H1 (cell line): ENCODE results near the gene RALGAPA2. TPM values are rescaled to one million over a fixed set of nuclear protein-coding genes. Genes with fewer than 3 reads are reported as not detected.
A peak's percentile ranks its signal among the peaks of the same experiment; 100 is the strongest.

Source experiments
- CTCF ChIA-PET: fragments of 300-600 bp; sonication (Branson Sonifier 250); formaldehyde crosslinking; loops from one replicate; lab custom pipeline; 2021; ENCODE audit not compliant: partially characterized antibody; lab: Charles Lee
- POLR2A ChIA-PET: fragments of 300-600 bp; sonication (Branson Sonifier 250); formaldehyde crosslinking; loops from one replicate; lab custom pipeline; 2021; ENCODE audit warnings: inconsistent platforms; ENCODE audit not compliant: partially characterized antibody; lab: Charles Lee
- DNase-seq, 2 experiments: peaks; one replicate each; pipeline versions ENCODE4 v3.0.0 to v3.0.0-alpha.2; 2010 to 2022; ENCODE audit warnings: low spot score in 2 of 2, low read depth in 1 of 2, mixed read lengths in 1 of 2
- FAIRE-seq: peaks from 2 replicates; lab custom pipeline; 2011; peaks lifted over from hg19 to GRCh38; lab: Jason Lieb, UNC
- H2AFZ ChIP-seq: 2 replicates; pipeline ENCODE4 v1.8.1; 2012; ENCODE audit warnings: low read length, inconsistent platforms
- H2AK5ac ChIP-seq: 2 replicates; pipeline ENCODE4 v1.6.1; 2013; ENCODE audit warnings: low read depth, low read length
- H2BK120ac ChIP-seq: replicated peaks from 2 replicates; pipeline ENCODE3; 2013; ENCODE audit warnings: low read depth, low read length, inconsistent platforms
- H2BK12ac ChIP-seq: 2 replicates; pipeline ENCODE4 v1.6.1; 2013; ENCODE audit warnings: low read depth, low read length
- H2BK15ac ChIP-seq: 2 replicates; pipeline ENCODE4 v1.6.1; 2013; ENCODE audit warnings: low read length
- H2BK20ac ChIP-seq: 2 replicates; pipeline ENCODE4 v1.6.1; 2013; ENCODE audit warnings: low read length
- H2BK5ac ChIP-seq: 2 replicates; pipeline ENCODE4 v1.6.1; 2013; ENCODE audit warnings: low read depth, low read length
- H3K14ac ChIP-seq: 2 replicates; pipeline ENCODE4 v1.6.1; 2013; ENCODE audit warnings: inconsistent platforms; ENCODE audit not compliant: insufficient read length
- H3K18ac ChIP-seq: 2 replicates; pipeline ENCODE4 v1.6.1; 2013; ENCODE audit warnings: low read length; ENCODE audit errors: extremely low read depth
- H3K23ac ChIP-seq: 2 replicates; pipeline ENCODE4 v1.6.1; 2013; ENCODE audit warnings: inconsistent platforms; ENCODE audit not compliant: insufficient read length
- H3K23me2 ChIP-seq: 2 replicates; pipeline ENCODE4 v1.6.1; 2013; ENCODE audit warnings: low read depth, low read length
- H3K27ac ChIP-seq: 2 replicates; pipeline ENCODE4 v1.6.1; 2011; ENCODE audit warnings: low read depth, low read length, inconsistent platforms
- H3K27me3 ChIP-seq, 4 experiments: replicated peaks in 1 of 4; 1 replicate in 1 of 4; 2 replicates in 3 of 4; pipeline versions ENCODE4 v1.6.1 to v1.8.1; 2011 to 2013; ENCODE audit warnings: low read length in 3 of 4, mild to moderate bottlenecking in 3 of 4, inconsistent platforms in 2 of 4, mixed read lengths in 2 of 4, moderate library complexity in 1 of 4; ENCODE audit not compliant: control insufficient read depth in 3 of 4, insufficient read depth in 3 of 4; ENCODE audit errors: extremely low read depth in 1 of 4
- H3K36me3 ChIP-seq, 4 experiments: 2 replicates each; pipeline versions ENCODE4 v1.6.1 to v1.8.1; 2011 to 2013; ENCODE audit warnings: mild to moderate bottlenecking in 4 of 4, low read length in 3 of 4, moderate library complexity in 2 of 4, control low read depth in 1 of 4, inconsistent platforms in 1 of 4; ENCODE audit not compliant: insufficient read depth in 4 of 4, control insufficient read depth in 2 of 4
- H3K4ac ChIP-seq: replicated peaks from 2 replicates; pipeline ENCODE3; 2013; ENCODE audit warnings: low read length, low read depth, mixed read lengths, inconsistent platforms; ENCODE audit not compliant: insufficient read length
- H3K4me1 ChIP-seq, 4 experiments: replicated peaks in 1 of 4; 1 replicate in 1 of 4; 2 replicates in 3 of 4; pipeline versions ENCODE4 v1.6.1 to v1.8.1; 2011 to 2013; ENCODE audit warnings: low read length in 3 of 4, inconsistent platforms in 2 of 4, mixed read lengths in 1 of 4; ENCODE audit not compliant: insufficient read depth in 4 of 4, control insufficient read depth in 3 of 4
- H3K4me2 ChIP-seq, 2 experiments: 2 replicates each; pipeline versions ENCODE4 v1.6.1 to v1.8.1; 2011 to 2013; ENCODE audit warnings: low read depth in 2 of 2, low read length in 2 of 2, control low read depth in 1 of 2, inconsistent platforms in 1 of 2, mild to moderate bottlenecking in 1 of 2; ENCODE audit not compliant: insufficient read depth in 1 of 2
- H3K4me3 ChIP-seq, 4 experiments: fragments of 200-600, 300-600 bp in 1 of 4; sonication (generic), shearing (Covaris generic), sonication (Bioruptor Twin) in 1 of 4; 2 replicates each; pipeline versions ENCODE4 v1.5.1 to v1.8.1; 2011 to 2016; ENCODE audit warnings: low read length in 4 of 4, low read depth in 3 of 4, control low read depth in 2 of 4, inconsistent platforms in 2 of 4, mild to moderate bottlenecking in 2 of 4, mixed read lengths in 1 of 4, moderate library complexity in 1 of 4; ENCODE audit not compliant: insufficient read depth in 2 of 4; ENCODE audit errors: extremely low read depth in 1 of 4
- H3K56ac ChIP-seq: replicated peaks from 2 replicates; pipeline ENCODE3; 2013; ENCODE audit warnings: low read depth, mild to moderate bottlenecking, mixed read lengths, low read length, inconsistent platforms; ENCODE audit not compliant: insufficient read length
- H3K79me1 ChIP-seq: 2 replicates; pipeline ENCODE4 v1.6.1; 2013; ENCODE audit warnings: low read depth, low read length, control low read depth
- H3K79me2 ChIP-seq, 2 experiments: 2 replicates each; pipeline versions ENCODE4 v1.6.1 to v1.8.1; 2012 to 2013; ENCODE audit warnings: low read length in 2 of 2, mild to moderate bottlenecking in 2 of 2, inconsistent platforms in 1 of 2; ENCODE audit not compliant: insufficient read depth in 2 of 2, control insufficient read depth in 1 of 2
- H3K9ac ChIP-seq, 4 experiments: replicated peaks in 1 of 4; 1 replicate in 1 of 4; 2 replicates in 3 of 4; pipeline versions ENCODE4 v1.6.1 to v1.8.1; 2011 to 2013; ENCODE audit warnings: low read depth in 3 of 4, low read length in 3 of 4, control low read depth in 2 of 4, mild to moderate bottlenecking in 2 of 4, moderate library complexity in 2 of 4, inconsistent platforms in 1 of 4; ENCODE audit errors: extremely low read depth in 1 of 4
- H3K9me3 ChIP-seq, 2 experiments: 2 replicates each; pipeline versions ENCODE4 v1.6.1 to v1.8.1; 2012 to 2013; ENCODE audit warnings: mild to moderate bottlenecking in 2 of 2, moderate library complexity in 2 of 2, control low read depth in 1 of 2, inconsistent platforms in 1 of 2, low read depth in 1 of 2, low read length in 1 of 2, mixed read lengths in 1 of 2; ENCODE audit not compliant: insufficient read depth in 2 of 2
- H4K20me1 ChIP-seq, 2 experiments: replicated peaks in 1 of 2; 2 replicates each; pipeline versions ENCODE3 to v1.8.1; 2011 to 2013; ENCODE audit warnings: inconsistent platforms in 2 of 2, low read length in 2 of 2, mild to moderate bottlenecking in 1 of 2; ENCODE audit not compliant: insufficient read depth in 2 of 2, control insufficient read depth in 1 of 2
- H4K5ac ChIP-seq: 2 replicates; pipeline ENCODE4 v1.6.1; 2013; ENCODE audit warnings: low read length, low read depth, mixed read lengths, inconsistent platforms; ENCODE audit not compliant: insufficient read length
- H4K8ac ChIP-seq: 2 replicates; pipeline ENCODE4 v1.8.0; 2013; ENCODE audit warnings: mild to moderate bottlenecking, moderate library complexity, low read length, inconsistent platforms; ENCODE audit not compliant: insufficient read depth; ENCODE audit errors: extremely low read depth
- H4K91ac ChIP-seq: replicated peaks from 2 replicates; pipeline ENCODE3; 2013; ENCODE audit warnings: low read length, mixed read lengths, inconsistent platforms; ENCODE audit not compliant: insufficient read length
- BRCA1 ChIP-seq: IDR thresholded peaks from 2 replicates; pipeline ENCODE4 v1.6.1; 2012; ENCODE audit warnings: low read depth, low read length, improper control_type of control experiment
- CBX8 ChIP-seq: fragments of 300-800, 300-1000 bp; sonication (generic); IDR thresholded peaks from 2 replicates; pipeline ENCODE4 v1.7.1; 2016; ENCODE audit warnings: low read depth, low read length, borderline replicate concordance
- CREB1 ChIP-seq: IDR thresholded peaks from 2 replicates; pipeline ENCODE4 v1.6.1; 2012; ENCODE audit warnings: inconsistent platforms
- FOSL1 ChIP-seq: IDR thresholded peaks from 2 replicates; pipeline ENCODE4 v1.6.1; 2011; ENCODE audit warnings: mild to moderate bottlenecking, low read depth, low read length, moderate library complexity; ENCODE audit not compliant: insufficient read depth
- GTF2F1 ChIP-seq: IDR thresholded peaks from 2 replicates; pipeline ENCODE4 v1.6.1; 2012; ENCODE audit warnings: low read depth, low read length, improper control_type of control experiment, borderline replicate concordance
- KDM4A ChIP-seq: IDR thresholded peaks from one replicate; pipeline ENCODE4 v1.7.1; 2012; ENCODE audit warnings: low read depth, mild to moderate bottlenecking, moderate library complexity, low read length, inconsistent platforms; ENCODE audit not compliant: severe bottlenecking
- KDM5A ChIP-seq: fragments of 200-600 bp; IDR thresholded peaks from 2 replicates; pipeline ENCODE4 v1.7.1; 2012; ENCODE audit warnings: mild to moderate bottlenecking, low read length, inconsistent platforms, mixed read lengths
- PHF8 ChIP-seq: fragments of 200-600 bp; sonication (generic); conservative IDR thresholded peaks from 2 replicates; pipeline ENCODE4 v1.7.1; 2012; ENCODE audit warnings: low read depth, mild to moderate bottlenecking, inconsistent platforms, low read length, moderate library complexity
- POLR2AphosphoS5 ChIP-seq: IDR thresholded peaks from 2 replicates; pipeline ENCODE4 v1.6.1; 2011; ENCODE audit warnings: low read depth, low read length
- SIN3A ChIP-seq, 2 experiments: IDR thresholded peaks in 1 of 2; conservative IDR thresholded peaks in 1 of 2; 2 replicates each; pipeline ENCODE4 v1.6.1; 2011 to 2012; ENCODE audit warnings: low read length in 2 of 2, improper control_type of control experiment in 1 of 2, low read depth in 1 of 2, mild to moderate bottlenecking in 1 of 2
- SP4 ChIP-seq: IDR thresholded peaks from 2 replicates; pipeline ENCODE4 v1.6.1; 2012; ENCODE audit warnings: low read length, inconsistent platforms
- SRF ChIP-seq: IDR thresholded peaks from 2 replicates; pipeline ENCODE4 v1.6.1; 2011; ENCODE audit warnings: mild to moderate bottlenecking, low read depth, low read length, moderate library complexity
- SUZ12 ChIP-seq: fragments of 200-600 bp; sonication (generic); IDR thresholded peaks from 2 replicates; pipeline ENCODE4 v1.6.1; 2012; ENCODE audit warnings: mild to moderate bottlenecking, inconsistent platforms, low read length, moderate library complexity, mixed read lengths
- ZNF274 ChIP-seq: IDR thresholded peaks from 2 replicates; pipeline ENCODE4 v1.7.0; 2012; ENCODE audit warnings: low read length, borderline replicate concordance; ENCODE audit errors: extremely low read depth
- WGBS, 2 experiments: shearing (Covaris generic) in 1 of 2; methylation state at CpG; one replicate each; pipeline versions ENCODE4 v1.1.6 to v1.1.7; 2013 to 2015; ENCODE audit warnings: low lambda C conversion rate in 2 of 2, mixed read lengths in 2 of 2, inconsistent platforms in 1 of 2, low coverage in 1 of 2, missing lambda C conversion rate in 1 of 2; ENCODE audit not compliant: insufficient replicate concordance in 2 of 2, insufficient coverage in 1 of 2, insufficient read length in 1 of 2; ENCODE audit errors: extremely low coverage in 1 of 2, missing lambda C conversion rate in 1 of 2; 5-methylcytosine and 5-hydroxymethylcytosine counted together
- polyA plus RNA-seq, 7 experiments: library from polyadenylated mRNA; depleted of rRNA in 3 of 7; stranded (reverse) in 5 of 7; unstranded in 2 of 7; fragments of >200 nt in 5 of 7; fragments of 200-250 nt in 2 of 7; gene quantifications; 1 replicate in 5 of 7; 2 replicates in 1 of 7; 4 replicates in 1 of 7; pipeline versions ENCODE4 v1.2.1 to v1.2.3, GENCODE V29; 2011 to 2013; ENCODE audit warnings: missing spikeins in 2 of 7, mixed read lengths in 2 of 7
- total RNA-seq: library from RNA; stranded (reverse); fragmentation: NEBNext Ultra II Directional; extraction: Animal tissue kit (Norgen Biotek cat#: 25700); gene quantifications from 2 replicates; pipeline ENCODE4 v1.2.1, GENCODE V29; 2021
- TF ChIP-seq, protein P1 (sequence below): IDR thresholded peaks from 2 replicates; pipeline ENCODE4 v1.6.1; 2011; ENCODE audit warnings: low read depth, mild to moderate bottlenecking, low read length; ENCODE audit not compliant: insufficient read depth

Gene RALGAPA2
- total and polyA plus RNA-seq, 2 of the 8 experiments (the other 6 are each of a cell fraction or from before 2014, with no cell fraction given), result 5.1 to 25.5 TPM

DNA sequence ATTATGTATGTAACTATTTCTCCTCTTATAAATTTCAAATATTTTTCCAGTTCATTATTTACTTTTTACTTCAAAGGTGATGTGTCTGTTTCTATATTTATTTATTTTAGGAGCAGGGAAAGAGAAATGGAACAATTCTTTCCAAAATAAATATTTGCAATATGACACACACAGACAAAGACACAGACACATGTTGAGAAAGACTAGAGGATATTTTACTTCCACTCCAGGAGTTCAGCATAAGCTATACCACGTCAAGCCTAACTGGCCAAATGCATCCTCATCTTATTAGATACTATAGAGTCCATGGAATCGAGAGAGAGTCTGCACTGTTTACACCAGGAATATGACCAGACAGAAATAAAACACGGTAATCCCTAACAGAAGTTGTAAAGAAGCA, 13.3 kb downstream of the RALGAPA2 start:
- 96% methylated on average over 3 of the region's 3 CpGs; no CpG with 5 or more reads in 1 of the 2 experiments for WGBS, 2 experiments
- no peaks in the 10 kb centered on the region for H3K9me3 ChIP-seq
- no peak overlapping the region for H2AFZ ChIP-seq
- no peaks in the 10 kb centered on the region for H3K23me2 ChIP-seq
- no peak overlapping the region for H3K14ac ChIP-seq
- H3K23ac ChIP-seq, result no peak overlapping the region
- H3K56ac ChIP-seq, result no peak overlapping the region
- H2BK15ac ChIP-seq, result no peak overlapping the region
- no peak overlapping the region for H2BK20ac ChIP-seq
- DNase-seq (no peak), FAIRE-seq (no peak)
- no peak overlapping the region for H4K5ac ChIP-seq
- H3K27ac ChIP-seq, result no peak overlapping the region
- no peak overlapping the region for H4K8ac ChIP-seq
- H3K4ac ChIP-seq, result no peak overlapping the region
- H3K18ac ChIP-seq, result no peak overlapping the region
- H2AK5ac ChIP-seq, result no peak overlapping the region
- peaks cover 0 to 65% of the 10 kb centered on the region in 2 experiments; a peak in 2 of 4 replicates for H3K79me2 ChIP-seq
- no peak overlapping the region for H2BK12ac ChIP-seq
- no peak overlapping the region for H2BK5ac ChIP-seq
- peaks cover 9% of the 10 kb centered on the region for H3K79me1 ChIP-seq
- H3K4me1 ChIP-seq, result no peaks in the 10 kb centered on the region
- no peaks in the 10 kb centered on the region for H3K36me3 ChIP-seq
- CTCF ChIA-PET, result interaction anchor here (1.8 kb wide), 1 partner anchor 125 kb away, joined by 7 read pairs; no protein-coding TSS in a partner anchor
- no peak overlapping the region for H2BK120ac ChIP-seq
- H3K4me3 ChIP-seq, result no peak overlapping the region
- peak overlapping the region in 1 of 4 experiments; percentile 4; a peak in 1 of 7 replicates for H3K9ac ChIP-seq
- no peak overlapping the region for H4K91ac ChIP-seq
- H4K20me1 ChIP-seq, result peaks cover 1 to 3% of the 10 kb centered on the region in 2 experiments
- H3K27me3 ChIP-seq, result no peaks in the 10 kb centered on the region
- H3K4me2 ChIP-seq, result no peak overlapping the region
- POLR2A ChIA-PET, result no interaction called here
- TF ChIP-seq SP4 (no peak), FOSL1 (no peak), KDM4A (no peak), POLR2AphosphoS5 (no peak), SRF (no peak), CBX8 (no peak), SIN3A (conservative IDR thresholded peaks at IDR 0.05 in 1 of 2, IDR thresholded peaks at IDR 0.05 in 1 of 2; ENCODE audit: low read depth in 1 of 2, low read length in 2 of 2) (no peak), ZNF274 (no peak), PHF8 (no peak), SUZ12 (no peak), BRCA1 (no peak), CREB1 (no peak), KDM5A (no peak), GTF2F1 (no peak)
- TF ChIP-seq, protein P1, sequence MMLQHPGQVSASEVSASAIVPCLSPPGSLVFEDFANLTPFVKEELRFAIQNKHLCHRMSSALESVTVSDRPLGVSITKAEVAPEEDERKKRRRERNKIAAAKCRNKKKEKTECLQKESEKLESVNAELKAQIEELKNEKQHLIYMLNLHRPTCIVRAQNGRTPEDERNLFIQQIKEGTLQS, result no peak
